Right lobe of liver (tissue), 4 donors: Measurements from ENCODE around the gene MYOCOS.

ENCODE experiments used
- POLR2A ChIP-seq: fragments of 450-650 bp; IDR thresholded peaks from one replicate; pipeline ENCODE4 v1.6.1; 2017; ENCODE audit warnings: antibody characterized with exemption, mild to moderate bottlenecking
- TF ChIP-seq, protein P1 (sequence below), 4 donors: fragments of 200-600 bp in 3 of 4; fragments of 450-650 bp in 1 of 4; IDR thresholded peaks; one replicate each; pipeline versions ENCODE4 v1.5.1 to v1.8.0; 2016 to 2022; ENCODE audit warnings: antibody characterized with exemption in 4 of 4, mild to moderate bottlenecking in 2 of 4
- donor health status: DM: no; HTN: no; CAD: no.
- donor health status: DM: no; HTN: no; CAD: no.
- donor health status: DM: no; HTN: yes; CAD: no.

DNA sequence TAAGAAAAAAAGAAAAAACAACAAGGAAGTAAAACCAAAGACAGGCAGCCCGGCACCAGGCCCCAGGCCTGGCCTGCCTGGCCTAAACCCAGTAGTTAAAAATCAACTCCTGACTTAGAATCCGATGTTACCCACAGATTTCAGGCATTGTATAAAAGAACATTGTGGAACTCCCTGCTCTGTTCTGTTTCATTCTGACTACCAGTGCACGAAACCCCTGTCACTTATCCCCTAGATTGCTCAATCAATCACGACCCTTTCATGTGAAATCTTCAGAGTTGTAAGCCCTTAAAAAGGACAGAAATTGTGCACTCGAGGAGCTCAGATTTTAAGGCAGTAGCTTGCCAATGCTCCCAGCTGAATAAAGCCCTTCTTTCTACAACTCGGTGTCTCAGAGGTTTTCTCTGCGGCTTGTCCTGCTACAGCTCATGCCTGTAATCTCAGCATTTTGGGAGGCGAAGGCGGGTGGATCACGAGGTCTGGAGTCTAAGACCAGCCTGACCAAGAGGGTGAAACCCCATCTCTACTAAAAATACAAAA, 15.6 kb upstream of the MYOCOS start:
- TF ChIP-seq, protein P1, sequence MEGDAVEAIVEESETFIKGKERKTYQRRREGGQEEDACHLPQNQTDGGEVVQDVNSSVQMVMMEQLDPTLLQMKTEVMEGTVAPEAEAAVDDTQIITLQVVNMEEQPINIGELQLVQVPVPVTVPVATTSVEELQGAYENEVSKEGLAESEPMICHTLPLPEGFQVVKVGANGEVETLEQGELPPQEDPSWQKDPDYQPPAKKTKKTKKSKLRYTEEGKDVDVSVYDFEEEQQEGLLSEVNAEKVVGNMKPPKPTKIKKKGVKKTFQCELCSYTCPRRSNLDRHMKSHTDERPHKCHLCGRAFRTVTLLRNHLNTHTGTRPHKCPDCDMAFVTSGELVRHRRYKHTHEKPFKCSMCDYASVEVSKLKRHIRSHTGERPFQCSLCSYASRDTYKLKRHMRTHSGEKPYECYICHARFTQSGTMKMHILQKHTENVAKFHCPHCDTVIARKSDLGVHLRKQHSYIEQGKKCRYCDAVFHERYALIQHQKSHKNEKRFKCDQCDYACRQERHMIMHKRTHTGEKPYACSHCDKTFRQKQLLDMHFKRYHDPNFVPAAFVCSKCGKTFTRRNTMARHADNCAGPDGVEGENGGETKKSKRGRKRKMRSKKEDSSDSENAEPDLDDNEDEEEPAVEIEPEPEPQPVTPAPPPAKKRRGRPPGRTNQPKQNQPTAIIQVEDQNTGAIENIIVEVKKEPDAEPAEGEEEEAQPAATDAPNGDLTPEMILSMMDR (IDR thresholded peaks at IDR 0.05): no peak
- no peak for TF ChIP-seq POLR2A
